Neural progenitor cell (in vitro differentiated cells): Measurements from ENCODE around the gene APOBEC3F.
"Not testable (repeated sequence)": the region's sequence is repeated elsewhere in the genome, so short reads cannot be mapped to it uniquely, and the experiment has no call there.

Experiments
- EZH2 ChIP-seq: fragments of 200-600 bp; sonication (generic); IDR thresholded peaks from 2 replicates; pipeline ENCODE4 v1.6.1; 2017; ENCODE audit warnings: antibody characterized with exemption, mild to moderate bottlenecking, moderate library complexity
- EZH2phosphoT487 ChIP-seq: fragments of 200-600 bp; sonication (generic); IDR thresholded peaks from 2 replicates; pipeline ENCODE4 v1.6.1; 2017; ENCODE audit warnings: antibody characterized with exemption
- TF ChIP-seq, protein P1 (sequence below): fragments of 200-600 bp; sonication (generic); IDR thresholded peaks from 2 replicates; pipeline ENCODE4 v1.5.1; 2017; ENCODE audit warnings: antibody characterized with exemption, mild to moderate bottlenecking

- not testable (repeated sequence) for TF ChIP-seq EZH2, EZH2phosphoT487
- TF ChIP-seq, protein P1, sequence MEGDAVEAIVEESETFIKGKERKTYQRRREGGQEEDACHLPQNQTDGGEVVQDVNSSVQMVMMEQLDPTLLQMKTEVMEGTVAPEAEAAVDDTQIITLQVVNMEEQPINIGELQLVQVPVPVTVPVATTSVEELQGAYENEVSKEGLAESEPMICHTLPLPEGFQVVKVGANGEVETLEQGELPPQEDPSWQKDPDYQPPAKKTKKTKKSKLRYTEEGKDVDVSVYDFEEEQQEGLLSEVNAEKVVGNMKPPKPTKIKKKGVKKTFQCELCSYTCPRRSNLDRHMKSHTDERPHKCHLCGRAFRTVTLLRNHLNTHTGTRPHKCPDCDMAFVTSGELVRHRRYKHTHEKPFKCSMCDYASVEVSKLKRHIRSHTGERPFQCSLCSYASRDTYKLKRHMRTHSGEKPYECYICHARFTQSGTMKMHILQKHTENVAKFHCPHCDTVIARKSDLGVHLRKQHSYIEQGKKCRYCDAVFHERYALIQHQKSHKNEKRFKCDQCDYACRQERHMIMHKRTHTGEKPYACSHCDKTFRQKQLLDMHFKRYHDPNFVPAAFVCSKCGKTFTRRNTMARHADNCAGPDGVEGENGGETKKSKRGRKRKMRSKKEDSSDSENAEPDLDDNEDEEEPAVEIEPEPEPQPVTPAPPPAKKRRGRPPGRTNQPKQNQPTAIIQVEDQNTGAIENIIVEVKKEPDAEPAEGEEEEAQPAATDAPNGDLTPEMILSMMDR, result not testable (repeated sequence)
Observed at GRCh38 chr22:39037071-39037470, 3.6 kb upstream of the APOBEC3F start.
